Limb (tissue), 2 donors: ENCODE data around the gene RCE1.

Experiments used
- DNase-seq, 2 donors: peaks; one replicate each; pipeline ENCODE4 v3.0.0-alpha.2; 2016; ENCODE audit errors: extremely low spot score in 2 of 2

The RCE1 gene

DNA sequence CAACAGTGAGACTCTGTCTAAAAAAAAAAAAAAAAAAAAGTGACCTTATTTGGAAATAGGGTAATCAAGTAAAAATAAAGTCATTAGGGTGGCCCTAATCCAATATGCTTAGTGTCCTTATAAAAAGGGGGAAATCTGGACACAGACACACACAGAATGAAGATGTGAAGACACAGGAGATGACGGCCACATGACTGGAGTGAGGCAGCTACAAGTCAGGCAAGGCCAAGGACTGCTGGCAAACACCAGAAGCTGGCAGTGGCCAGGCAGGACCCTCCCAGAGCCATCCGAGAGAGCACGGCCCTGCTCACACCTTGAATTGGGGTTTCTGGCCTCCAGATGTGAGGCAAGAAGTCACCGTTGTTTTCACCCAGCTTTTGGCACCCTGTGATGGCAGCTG lies 42.2 kb downstream of the RCE1 start:
- no peak for DNase-seq

DNA sequence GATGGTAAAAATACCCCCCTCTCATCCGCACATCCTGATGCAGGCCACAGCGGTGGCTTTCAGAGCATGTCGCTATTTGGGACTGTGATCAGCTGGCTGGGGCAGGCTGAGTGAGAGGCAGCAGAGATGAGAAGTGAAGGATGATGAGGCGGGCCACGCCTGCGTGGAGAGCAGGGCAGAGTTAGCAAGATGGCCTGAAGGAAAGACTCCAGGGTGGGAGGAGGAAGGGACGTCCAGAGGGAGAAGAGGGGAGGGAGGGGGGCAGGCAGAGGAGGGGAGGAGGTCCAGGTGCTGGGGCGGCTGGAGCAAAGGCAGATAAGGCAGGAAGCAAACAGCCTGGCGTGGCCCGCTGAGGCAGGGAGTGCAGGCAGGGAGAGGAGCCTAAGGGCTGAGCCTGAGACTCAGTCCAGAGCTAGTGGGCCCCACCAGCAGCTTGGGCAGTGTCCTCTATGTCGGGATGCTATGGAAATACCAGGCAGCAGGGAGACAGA lies 42.8 kb downstream of the RCE1 start:
- DNase-seq: no peak

DNA sequence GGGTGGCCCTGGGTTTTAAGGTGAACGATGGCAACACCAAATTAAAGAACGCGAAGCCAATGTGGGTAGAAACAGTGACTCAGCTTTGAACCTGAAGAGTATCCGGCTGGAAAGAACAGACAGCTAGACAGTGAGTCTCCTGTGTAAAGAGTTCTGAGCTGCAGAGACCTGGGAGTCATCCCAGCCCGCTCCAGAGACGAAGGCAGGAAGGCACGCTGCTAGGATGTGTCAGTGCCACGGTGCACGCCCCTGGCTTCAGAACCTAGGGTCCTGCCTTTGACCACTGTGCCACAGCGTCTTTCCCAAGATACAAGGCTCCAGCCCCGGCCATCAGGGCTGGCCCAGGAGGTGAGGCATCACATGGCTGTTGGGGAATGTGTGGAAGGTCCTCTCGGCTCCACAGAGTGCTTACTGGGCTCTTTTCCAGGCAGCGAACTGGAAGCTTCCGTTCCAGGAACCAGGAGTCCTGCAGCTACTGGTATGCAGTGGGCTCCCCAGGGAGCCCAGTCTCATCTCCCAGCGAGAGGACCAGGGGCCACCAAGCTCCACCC lies 43.5 kb downstream of the RCE1 start:
- DNase-seq: no peak

DNA sequence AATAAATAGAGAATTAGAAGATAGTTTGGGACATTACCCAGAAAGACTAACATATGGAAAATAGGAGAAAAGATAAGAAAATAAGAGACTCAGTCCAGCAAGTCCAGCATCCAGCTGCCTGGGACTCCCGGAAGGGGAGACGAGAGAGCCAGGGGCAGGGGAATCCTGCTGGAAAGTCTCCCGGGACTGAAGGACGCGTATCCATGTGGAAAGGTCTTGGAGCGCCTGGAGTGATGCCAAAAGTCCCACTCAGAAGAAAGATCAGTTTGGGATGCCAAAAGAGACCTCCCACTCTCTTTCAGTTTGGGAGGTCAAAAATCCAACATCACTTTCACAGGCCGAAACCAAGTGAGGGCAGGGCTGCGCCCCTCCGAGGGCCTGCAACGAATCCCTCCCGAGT lies 44.3 kb downstream of the RCE1 start:
- no peak for DNase-seq

DNA sequence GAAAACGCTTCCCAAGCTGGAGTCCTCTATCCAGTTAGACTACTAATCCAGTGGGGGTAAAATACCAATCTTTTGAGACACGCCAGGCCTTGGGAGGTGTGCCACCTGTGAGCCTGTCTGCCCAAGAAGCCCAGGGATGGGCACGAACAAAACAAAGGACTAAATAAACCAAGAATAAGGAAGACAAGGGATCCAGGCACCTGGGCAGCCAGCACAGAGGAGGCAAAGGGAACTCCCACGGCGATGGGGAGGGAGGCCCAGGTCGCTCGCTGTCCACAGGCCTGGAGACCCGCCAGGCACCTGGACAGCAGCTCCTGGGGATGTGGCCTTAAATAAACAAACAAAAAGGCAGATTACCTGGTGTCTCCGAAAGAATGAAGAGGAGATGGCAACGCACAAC lies 45.0 kb downstream of the RCE1 start:
- no peak for DNase-seq

DNA sequence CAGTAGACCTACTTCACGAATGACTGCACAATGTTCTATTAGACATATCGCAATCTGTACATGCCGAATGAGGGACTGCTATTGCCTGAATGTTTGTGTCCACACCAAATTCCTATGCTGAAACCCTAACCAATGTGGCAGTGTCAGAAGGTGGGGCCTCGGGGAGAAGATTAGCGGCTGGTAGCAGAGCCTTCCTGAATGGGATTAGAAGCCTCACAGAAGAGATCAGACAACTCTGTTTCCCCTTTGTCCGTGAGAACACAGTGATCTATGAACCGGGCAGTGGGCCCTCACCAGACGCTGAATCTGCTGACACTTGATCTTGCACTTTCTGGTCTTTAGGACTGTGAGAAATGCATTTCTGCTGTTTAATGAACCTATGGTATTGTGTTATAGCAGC lies 46.7 kb downstream of the RCE1 start:
- DNase-seq: no peak

DNA sequence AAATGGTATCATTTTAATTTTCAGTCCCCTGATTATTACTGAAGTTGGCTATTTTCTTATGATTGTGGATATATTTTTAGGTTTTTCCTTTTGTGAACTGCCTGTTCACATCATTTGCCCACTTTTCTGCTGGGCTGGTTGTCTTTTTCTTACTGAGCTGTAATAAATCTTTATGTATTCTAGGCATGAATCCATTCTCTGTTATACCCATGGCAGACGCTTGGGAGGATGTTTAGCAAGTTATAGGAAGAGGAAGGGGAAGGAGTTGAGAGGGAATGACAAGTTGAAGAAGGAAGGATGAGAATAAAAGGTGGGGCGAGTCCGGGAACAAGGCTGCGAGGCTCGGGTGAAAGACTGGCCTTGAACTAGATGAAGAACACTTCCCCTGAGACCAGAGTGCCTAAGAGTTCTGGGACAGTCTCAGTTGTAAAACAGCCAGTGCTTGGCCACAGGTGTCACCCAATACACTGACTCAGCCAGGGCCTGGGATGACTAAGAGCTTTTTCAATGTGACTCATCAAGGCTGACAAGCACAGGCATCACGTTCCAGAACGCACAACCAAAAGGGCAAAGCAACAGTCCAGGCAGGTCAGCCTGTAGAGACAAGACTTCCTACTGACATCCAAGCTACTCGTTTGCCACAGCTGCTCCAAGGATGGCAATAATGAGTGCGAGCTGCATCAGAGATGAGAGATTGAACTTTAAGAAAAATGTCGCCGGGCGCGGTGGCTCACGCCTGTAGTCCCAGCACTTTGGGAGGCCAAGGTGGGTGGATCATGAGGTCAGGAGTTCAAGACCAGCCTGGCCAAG lies 48.8 kb downstream of the RCE1 start:
- no peak for DNase-seq

DNA sequence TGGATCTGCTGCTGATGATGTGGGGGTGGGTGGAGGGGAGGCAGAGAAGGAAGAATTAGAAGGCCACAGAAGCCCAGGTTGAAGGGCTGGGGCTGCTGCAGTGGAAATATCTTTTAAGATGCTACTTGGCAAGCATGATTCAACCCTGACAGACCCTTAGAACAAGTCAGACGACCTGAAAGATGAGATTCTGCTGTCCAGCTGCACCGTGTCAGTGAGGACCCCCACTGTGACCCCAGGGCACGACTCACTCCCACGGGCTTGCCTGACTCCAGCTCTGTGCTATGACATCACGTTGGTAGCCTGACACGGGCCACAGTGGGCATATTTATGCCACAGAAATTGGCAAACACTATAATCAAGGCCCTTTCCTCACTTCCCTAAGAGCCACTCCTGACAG lies 49.7 kb downstream of the RCE1 start:
- DNase-seq: no peak

DNA sequence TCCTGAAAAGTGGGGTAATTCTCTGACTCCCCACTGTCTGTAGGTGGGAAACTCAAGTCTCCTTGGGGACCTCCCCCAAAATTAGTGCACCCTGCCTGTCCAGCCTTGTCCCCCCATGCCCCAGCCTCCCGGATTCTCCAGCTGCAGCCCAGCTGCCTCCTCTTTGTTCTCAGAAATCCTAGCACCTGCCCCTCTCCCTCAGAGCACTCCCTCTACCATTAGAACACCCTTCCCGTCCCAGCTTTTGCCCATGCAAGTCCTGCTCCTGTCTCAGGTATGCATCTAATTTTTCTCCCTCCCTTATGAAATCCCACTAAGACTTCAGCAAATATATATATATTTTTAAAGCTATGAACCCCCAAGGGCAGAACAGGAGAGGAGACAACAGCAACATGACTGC lies 50.9 kb downstream of the RCE1 start:
- no peak for DNase-seq
